Glutamatergic neuron (in vitro differentiated cells): ENCODE data around the gene BMF. TPM values are rescaled to one million over a fixed set of nuclear protein-coding genes. Genes with fewer than 3 reads are reported as not detected.

ENCODE experiments used
- DNase-seq: peaks from one replicate; pipeline ENCODE4 v3.0.0; 2022
- H3K27ac Mint-ChIP-seq: one replicate; pipeline ENCODE4 v1.8.0; 2020; ENCODE audit warnings: mild to moderate bottlenecking, mixed read lengths, inconsistent platforms; ENCODE audit not compliant: unreplicated experiment
- H3K27me3 Mint-ChIP-seq: one replicate; pipeline ENCODE4 v1.8.0; 2020; ENCODE audit warnings: mild to moderate bottlenecking, moderate library complexity, mixed read lengths, inconsistent platforms; ENCODE audit not compliant: unreplicated experiment
- H3K36me3 Mint-ChIP-seq: one replicate; pipeline ENCODE4 v1.8.0; 2020; ENCODE audit warnings: mild to moderate bottlenecking, mixed read lengths, inconsistent platforms; ENCODE audit not compliant: unreplicated experiment
- H3K4me1 Mint-ChIP-seq: one replicate; pipeline ENCODE4 v1.8.0; 2020; ENCODE audit warnings: mild to moderate bottlenecking, low read depth, mixed read lengths, inconsistent platforms; ENCODE audit not compliant: unreplicated experiment
- H3K4me3 Mint-ChIP-seq: one replicate; pipeline ENCODE4 v1.8.0; 2020; ENCODE audit warnings: mild to moderate bottlenecking, mixed read lengths, inconsistent platforms; ENCODE audit not compliant: unreplicated experiment
- H3K9me3 Mint-ChIP-seq: one replicate; pipeline ENCODE4 v1.8.0; 2020; ENCODE audit warnings: mild to moderate bottlenecking, moderate library complexity, mixed read lengths, inconsistent platforms; ENCODE audit not compliant: unreplicated experiment
- CTCF ChIP-seq: fragments of 200-600 bp; sonication (generic); IDR thresholded peaks from one replicate; pipeline ENCODE4 v1.5.0; 2021; ENCODE audit not compliant: partially characterized antibody, unreplicated experiment
- total RNA-seq: library from RNA; stranded (reverse); fragmentation: NEBNext Ultra II Directional; extraction: Animal tissue kit (Norgen Biotek cat#: 25700); gene quantifications from one replicate; pipeline ENCODE4 v1.2.1, GENCODE V29; 2021; ENCODE audit not compliant: unreplicated experiment

BMF gene
- total RNA-seq, 1 donor from 2014 or later = 11.3 TPM

GRCh38 chr15:40095371-40096093, 13.1 kb downstream of the BMF start:
- H3K27ac Mint-ChIP-seq = no peak overlapping the region
- no peak for TF ChIP-seq CTCF
- no peak overlapping the region for H3K4me3 Mint-ChIP-seq
- H3K9me3 Mint-ChIP-seq = peaks cover 1% of the 10 kb centered on the region
- H3K4me1 Mint-ChIP-seq = peaks cover 34% of the 10 kb centered on the region
- no peak for DNase-seq
- peaks cover 6% of the 10 kb centered on the region for H3K27me3 Mint-ChIP-seq
- H3K36me3 Mint-ChIP-seq = no peaks in the 10 kb centered on the region

GRCh38 chr15:40094156-40094555, 14.5 kb downstream of the BMF start:
- no peak overlapping the region for H3K4me3 Mint-ChIP-seq

GRCh38 chr15:40092979-40093869, 15.5 kb downstream of the BMF start:
- H3K4me3 Mint-ChIP-seq = no peak overlapping the region
- no peak overlapping the region for H3K27ac Mint-ChIP-seq
- no peak for DNase-seq
- peaks cover 6% of the 10 kb centered on the region for H3K27me3 Mint-ChIP-seq
- H3K36me3 Mint-ChIP-seq = no peaks in the 10 kb centered on the region
- no peak for TF ChIP-seq CTCF
- H3K9me3 Mint-ChIP-seq = peaks cover 1% of the 10 kb centered on the region
- peaks cover 37% of the 10 kb centered on the region for H3K4me1 Mint-ChIP-seq

More at GRCh38 chr15:40094156-40094555, 14.5 kb downstream of the BMF start:
- no peak for TF ChIP-seq CTCF
- Mint-ChIP-seq H3K27me3 (peaks cover 6% of the 10 kb centered on the region), H3K4me1 (peaks cover 36% of the 10 kb centered on the region), H3K9me3 (peaks cover 1% of the 10 kb centered on the region), H3K27ac (no peak overlapping the region), H3K36me3 (no peaks in the 10 kb centered on the region)
- DNase-seq = no peak

- no peak for DNase-seq
- Mint-ChIP-seq H3K27ac (no peak overlapping the region), H3K36me3 (no peaks in the 10 kb centered on the region), H3K9me3 (no peaks in the 10 kb centered on the region), H3K4me3 (no peak overlapping the region), H3K27me3 (peaks cover 6% of the 10 kb centered on the region), H3K4me1 (peaks cover 33% of the 10 kb centered on the region)
- TF ChIP-seq CTCF = no peak
These were observed 16.3 kb downstream of the BMF start for GRCh38 chr15:40092256-40092978.
